OCI-LY3 (cell line): ENCODE data around the gene SPOP.

Source experiments
- CTCF ChIP-seq: fragments of 200-600, 300-600 bp; sonication (generic); IDR thresholded peaks from 2 replicates; pipeline ENCODE4 v1.5.1; 2014; ENCODE audit warnings: antibody characterized with exemption, low read length, low read depth
- EZH2phosphoT487 ChIP-seq: fragments of 200-600 bp; shearing (Covaris generic); IDR thresholded peaks from 2 replicates; pipeline ENCODE4 v1.6.1; 2018; ENCODE audit warnings: antibody characterized with exemption, mixed run types, low read depth

GRCh38 chr17:49578414-49578813 is 99.5 kb downstream of the SPOP start:
- TF ChIP-seq CTCF (no peak), EZH2phosphoT487 (no peak)
